ENCODE measurements around the gene LSR. TPM values are rescaled to one million over a fixed set of nuclear protein-coding genes. Genes with fewer than 3 reads are reported as not detected.

The LSR gene
- total RNA-seq, 4 donors from 2014 or later: 36.0 to 113 (median 79.4) TPM

- DNase-seq: no peak
- no peaks in the 10 kb centered on the region for H3K9me3 ChIP-seq
- no peak overlapping the region for H3K27ac ChIP-seq
- 74 to 77% methylated on average over 4 of the region's 7 CpGs for WGBS, 2 donors
- H3K36me3 ChIP-seq: peaks cover 5 to 69% (median 29%) of the 10 kb centered on the region in 3 donors
- H3K4me3 ChIP-seq: no peak overlapping the region
- no peaks in the 10 kb centered on the region for H3K27me3 ChIP-seq
- intact Hi-C loops (cut with DNase I): loop anchor here (5.0 kb wide), 1 partner anchor 129 kb away; the partner anchor contains the start of gene FXYD7
- TF ChIP-seq POLR2A (IDR thresholded peaks at IDR 0.05): no peak
- TF ChIP-seq CTCF (IDR thresholded peaks at IDR 0.05): no peak
- H3K4me1 ChIP-seq: peaks cover 10 to 59% (median 14%) of the 10 kb centered on the region in 3 donors
These were observed 22.7 kb downstream of the LSR start for GRCh38 chr19:35271546-35271945.

GRCh38 chr19:35272122-35272719 lies 23.4 kb downstream of the LSR start:
- 83 to 85% methylated on average over 13 to 16 of the region's 16 CpGs for WGBS, 2 donors
- Histone ChIP-seq H3K27ac (no peak overlapping the region), H3K4me1 (peaks cover 5 to 53% (median 9%) of the 10 kb centered on the region in 3 donors), H3K27me3 (no peaks in the 10 kb centered on the region), H3K36me3 (peaks cover 5 to 72% (median 35%) of the 10 kb centered on the region in 3 donors), H3K9me3 (no peaks in the 10 kb centered on the region), H3K4me3 (no peak overlapping the region)
- DNase-seq: no peak
- no peak for TF ChIP-seq POLR2A (IDR thresholded peaks at IDR 0.05)
- TF ChIP-seq CTCF (IDR thresholded peaks at IDR 0.05): no peak
- intact Hi-C loops (cut with DNase I): loop anchor here (5.0 kb wide), 1 partner anchor 130 kb away; the partner anchor contains the start of gene FXYD7

- peaks cover 11 to 81% (median 38%) of the 10 kb centered on the region in 3 donors for H3K36me3 ChIP-seq
- no peaks in the 10 kb centered on the region for H3K9me3 ChIP-seq
- intact Hi-C loops (cut with DNase I): loop anchor here (5.0 kb wide), 1 partner anchor 131 kb away; the partner anchor contains the start of gene FXYD7
- 83 to 84% methylated on average over 10 of the region's 10 CpGs for WGBS, 2 donors
- DNase-seq: no peak
- no peaks in the 10 kb centered on the region for H3K27me3 ChIP-seq
- peak overlapping the region in 1 of 4 donors; percentile 14 for H3K27ac ChIP-seq
- TF ChIP-seq POLR2A (IDR thresholded peaks at IDR 0.05): no peak
- no peak for TF ChIP-seq CTCF (IDR thresholded peaks at IDR 0.05)
- H3K4me3 ChIP-seq: no peak overlapping the region
- peaks cover 4 to 49% (median 9%) of the 10 kb centered on the region in 3 donors for H3K4me1 ChIP-seq
These were observed 24.3 kb downstream of the LSR start for GRCh38 chr19:35272954-35273649.

- Histone ChIP-seq H3K27ac (no peak overlapping the region), H3K4me1 (peaks cover 4 to 49% (median 9%) of the 10 kb centered on the region in 3 donors), H3K9me3 (no peaks in the 10 kb centered on the region), H3K36me3 (peaks cover 17 to 88% (median 42%) of the 10 kb centered on the region in 3 donors), H3K27me3 (no peaks in the 10 kb centered on the region), H3K4me3 (no peak overlapping the region)
- no peak for TF ChIP-seq CTCF (IDR thresholded peaks at IDR 0.05)
- TF ChIP-seq POLR2A (IDR thresholded peaks at IDR 0.05): no peak
- no peak for DNase-seq
- 62 to 63% methylated on average over 11 to 14 of the region's 14 CpGs for WGBS, 2 donors
- intact Hi-C loops (cut with DNase I): loop anchor here (5.0 kb wide), 1 partner anchor 131 kb away; the partner anchor contains the start of gene FXYD7
These were observed 25.0 kb downstream of the LSR start for GRCh38 chr19:35273686-35274259.
